Measurements from ENCODE around the gene CCDC116. TPM values are rescaled to one million over a fixed set of nuclear protein-coding genes. Genes with fewer than 3 reads are reported as not detected.

The CCDC116 gene
- total and polyA plus RNA-seq, 2 experiments from 2014 or later = 0.14 TPM; not detected in 1

- TF ChIP-seq REST (IDR thresholded peaks at IDR 0.05; ENCODE audit: unreplicated experiment) (no peak), ZNF114 (CRISPR knock-in tag; IDR thresholded peaks at IDR 0.05) (no peak), POLR2AphosphoS5 (IDR thresholded peaks at IDR 0.05; ENCODE audit: low read depth) (no peak), EZH2 (IDR thresholded peaks at IDR 0.05; ENCODE audit: low read depth, unreplicated experiment) (no peak), NANOG (IDR thresholded peaks at IDR 0.05; ENCODE audit: borderline replicate concordance) (no peak), EZH2phosphoT487 (IDR thresholded peaks at IDR 0.05; ENCODE audit: unreplicated experiment) (no peak)
Measured at GRCh38 chr22:21622011-21622918, 10.3 kb upstream of the CCDC116 start (continued).

- Histone ChIP-seq H3K4me2 (no peak overlapping the region), H3K36me3 (ENCODE audit: insufficient read depth) (peaks cover 5% of the 10 kb centered on the region), H3K4me3 (no peak overlapping the region), H4K20me1 (replicated peaks; ENCODE audit: insufficient read depth) (peaks cover 71% of the 10 kb centered on the region), H3K4me1 (ENCODE audit: insufficient read depth) (peaks cover 14% of the 10 kb centered on the region; the same call in 1 of the 2 replicates), H3K9me2 (ENCODE audit: insufficient read depth) (no peaks in the 10 kb centered on the region), H3K79me2 (replicated peaks; ENCODE audit: insufficient read depth) (peaks cover 31% of the 10 kb centered on the region), H3F3A (replicated peaks; ENCODE audit: low read depth) (peaks cover 36% of the 10 kb centered on the region; the same call in 1 of the 2 replicates), H3K27ac (ENCODE audit: low read depth) (0 out of 2 replicates have a peak overlapping the region, but pooled peaks have one; percentile 74), H2AFZ (no peak overlapping the region), H3K27me3 (ENCODE audit: insufficient read depth) (no peaks in the 10 kb centered on the region)
- DNase-seq (ENCODE audit: low spot score) (no peak), ATAC-seq (no peak)
- no peak overlapping the region; the same call in 2 of the 3 replicates for H3K4me3 Mint-ChIP-seq
- H3K27me3 Mint-ChIP-seq (ENCODE audit: insufficient read depth, low read depth, poor library complexity) = peaks cover 26% of the 10 kb centered on the region
- peaks cover 28% of the 10 kb centered on the region for H3K4me1 Mint-ChIP-seq
- H3K36me3 Mint-ChIP-seq (ENCODE audit: low read depth) = peaks cover 36% of the 10 kb centered on the region
- no peak overlapping the region for H3K27ac Mint-ChIP-seq
- peaks cover 2% of the 10 kb centered on the region; the same call in 1 of the 3 replicates for H3K9me3 Mint-ChIP-seq
- no peak for TF ChIP-seq NANOG (IDR thresholded peaks at IDR 0.05; ENCODE audit: borderline replicate concordance)
- no peak for TF ChIP-seq REST (IDR thresholded peaks at IDR 0.05; ENCODE audit: unreplicated experiment)
- no peak for TF ChIP-seq JUNB (IDR thresholded peaks at IDR 0.05; ENCODE audit: unreplicated experiment)
- TF ChIP-seq EZH2 (IDR thresholded peaks at IDR 0.05; ENCODE audit: low read depth, unreplicated experiment) = no peak
- no peak for TF ChIP-seq STAT1 (IDR thresholded peaks at IDR 0.05; ENCODE audit: unreplicated experiment)
- no peak for TF ChIP-seq ZNF331 (CRISPR knock-in tag; IDR thresholded peaks at IDR 0.05; ENCODE audit: low read depth)
Measured at GRCh38 chr22:21622919-21623647, 9.5 kb upstream of the CCDC116 start.

Measured in GM23338 (cell line).